PFSK-1 (cell line): ENCODE measurements around the gene CNGB1.

ENCODE experiments used
- FOXP2 ChIP-seq: optimal IDR thresholded peaks from 2 replicates; pipeline ENCODE3; 2011; ENCODE audit warnings: borderline replicate concordance, control low read depth, inconsistent platforms; ENCODE audit not compliant: insufficient read depth; ENCODE audit errors: extremely low read length, extremely low read depth
- POLR2AphosphoS5 ChIP-seq: IDR thresholded peaks from 2 replicates; pipeline ENCODE4 v1.6.1; 2012; ENCODE audit warnings: low read depth, mild to moderate bottlenecking, control low read depth, low read length, moderate library complexity
- SIN3A ChIP-seq: IDR thresholded peaks from 2 replicates; pipeline ENCODE4 v1.6.1; 2012; ENCODE audit warnings: mild to moderate bottlenecking, low read length, moderate library complexity, borderline replicate concordance; ENCODE audit not compliant: insufficient read depth
- TAF1 ChIP-seq: IDR thresholded peaks from 2 replicates; pipeline ENCODE4 v1.6.1; 2012; ENCODE audit warnings: low read length, control low read depth, borderline replicate concordance; ENCODE audit not compliant: insufficient read depth

GRCh38 chr16:57955572-57956188 is 15.2 kb downstream of the CNGB1 start:
- no peak for TF ChIP-seq POLR2AphosphoS5
- no peak for TF ChIP-seq SIN3A
- no peak for TF ChIP-seq TAF1
- no peak for TF ChIP-seq FOXP2
